ENCODE results near the gene CEACAM3. TPM values are rescaled to one million over a fixed set of nuclear protein-coding genes. Genes with fewer than 3 reads are reported as not detected.

Gene CEACAM3
- polyA plus RNA-seq, 3 donors: 5.9 to 11.8 (median 11.3) TPM

- TF ChIP-seq CTCF (IDR thresholded peaks at IDR 0.05): no peak
- H3K36me3 Mint-ChIP-seq: no peaks in the 10 kb centered on the region
- Histone ChIP-seq H3K36me3 (replicated peaks in 1 of 2; ENCODE audit: control insufficient read depth in 1 of 2, insufficient read depth in 2 of 2, low read length in 2 of 2) (no peaks in the 10 kb centered on the region), H3K9me3 (replicated peaks in 1 of 2; ENCODE audit: control insufficient read depth in 1 of 2, insufficient read depth in 1 of 2, low read length in 2 of 2) (no peaks in the 10 kb centered on the region), H3K4me2 (replicated peaks; ENCODE audit: extremely low read depth, low read length, poor library complexity, severe bottlenecking) (no peak overlapping the region), H3K4me1 (ENCODE audit: control insufficient read depth in 1 of 2, insufficient read depth in 2 of 2, low read length in 2 of 2) (peaks cover 0 to 5% of the 10 kb centered on the region in 2 donors), H2AFZ (ENCODE audit: insufficient read depth, low read depth, low read length, poor library complexity, severe bottlenecking) (no peak overlapping the region), H4K20me1 (ENCODE audit: insufficient read depth, low read length) (no peaks in the 10 kb centered on the region), H3K27ac (ENCODE audit: low read depth in 1 of 2, low read length in 2 of 2) (no peak overlapping the region), H3K79me2 (ENCODE audit: insufficient read depth, low read length) (no peaks in the 10 kb centered on the region), H3K27me3 (ENCODE audit: control insufficient read depth in 2 of 2, insufficient read depth in 2 of 2, low read length in 2 of 2) (peaks cover 2 to 7% of the 10 kb centered on the region in 2 donors), H3K9ac (ENCODE audit: insufficient read depth, low read length, poor library complexity, severe bottlenecking) (no peak overlapping the region), H3K4me3 (replicated peaks in 1 of 3; ENCODE audit: low read depth in 2 of 3, low read length in 3 of 3) (no peak overlapping the region)
- no peak for DNase-seq
- peaks cover 0 to 9% (median 5%) of the 10 kb centered on the region in 7 donors for H3K9me3 Mint-ChIP-seq
- WGBS (ENCODE audit: insufficient coverage): no CpG with 5 or more reads among the region's 2 CpGs
- peaks cover 4 to 13% (median 13%) of the 10 kb centered on the region in 3 donors for H3K27me3 Mint-ChIP-seq (ENCODE audit: low read depth in 3 of 3)
- no peak overlapping the region for H3K4me3 Mint-ChIP-seq
- no peak overlapping the region for H3K27ac Mint-ChIP-seq
- H3K4me1 Mint-ChIP-seq: peaks cover 5% of the 10 kb centered on the region
- intact Hi-C loops (cut with micrococcal nuclease): no loop called here
Observed at GRCh38 chr19:41849067-41849466, 52.7 kb downstream of the CEACAM3 start.

DNA sequence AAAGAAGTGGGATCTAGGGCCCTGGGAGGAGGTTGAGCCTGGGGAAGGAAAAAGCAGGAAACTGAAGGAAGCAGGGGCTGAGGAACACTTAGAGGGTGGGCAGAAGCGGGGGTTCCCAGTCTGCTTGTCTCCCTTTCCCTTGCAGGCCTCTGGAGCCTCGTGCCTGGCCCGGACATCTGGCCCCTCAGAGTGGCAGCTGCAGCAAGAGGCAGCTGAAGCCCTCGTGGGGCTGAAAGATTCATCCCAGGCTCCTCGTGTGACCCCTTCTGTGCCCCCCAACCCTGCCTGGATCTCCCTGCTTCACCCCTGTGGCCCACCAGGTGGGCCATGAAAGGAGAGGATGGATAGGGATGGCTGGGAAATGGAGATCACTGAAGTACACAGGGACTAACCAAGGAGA lies 54.0 kb downstream of the CEACAM3 start:
- Mint-ChIP-seq H3K27me3 (ENCODE audit: low read depth in 3 of 3) (peaks cover 5 to 12% (median 11%) of the 10 kb centered on the region in 3 donors), H3K36me3 (no peaks in the 10 kb centered on the region), H3K27ac (no peak overlapping the region), H3K9me3 (no peaks in the 10 kb centered on the region), H3K4me3 (no peak overlapping the region), H3K4me1 (peaks cover 5% of the 10 kb centered on the region)
- WGBS (ENCODE audit: insufficient coverage): 92% methylated on average over 3 of the region's 5 CpGs
- TF ChIP-seq CTCF (IDR thresholded peaks at IDR 0.05): no peak
- Histone ChIP-seq H3K4me1 (ENCODE audit: control insufficient read depth in 1 of 2, insufficient read depth in 2 of 2, low read length in 2 of 2) (peaks cover 0 to 5% of the 10 kb centered on the region in 2 donors), H2AFZ (ENCODE audit: insufficient read depth, low read depth, low read length, poor library complexity, severe bottlenecking) (no peak overlapping the region), H3K27me3 (ENCODE audit: control insufficient read depth in 2 of 2, insufficient read depth in 2 of 2, low read length in 2 of 2) (peaks cover 2 to 7% of the 10 kb centered on the region in 2 donors), H3K9me3 (replicated peaks in 1 of 2; ENCODE audit: control insufficient read depth in 1 of 2, insufficient read depth in 1 of 2, low read length in 2 of 2) (no peaks in the 10 kb centered on the region), H3K9ac (ENCODE audit: insufficient read depth, low read length, poor library complexity, severe bottlenecking) (no peak overlapping the region), H3K4me3 (replicated peaks in 1 of 3; ENCODE audit: low read depth in 2 of 3, low read length in 3 of 3) (no peak overlapping the region), H3K4me2 (replicated peaks; ENCODE audit: extremely low read depth, low read length, poor library complexity, severe bottlenecking) (no peak overlapping the region), H3K36me3 (replicated peaks in 1 of 2; ENCODE audit: control insufficient read depth in 1 of 2, insufficient read depth in 2 of 2, low read length in 2 of 2) (no peaks in the 10 kb centered on the region), H3K79me2 (ENCODE audit: insufficient read depth, low read length) (no peaks in the 10 kb centered on the region), H4K20me1 (ENCODE audit: insufficient read depth, low read length) (no peaks in the 10 kb centered on the region), H3K27ac (ENCODE audit: low read depth in 1 of 2, low read length in 2 of 2) (no peak overlapping the region)
- no peak for DNase-seq
- intact Hi-C loops (cut with micrococcal nuclease): no loop called here
